ENCODE measurements around the gene IRX4. TPM values are rescaled to one million over a fixed set of nuclear protein-coding genes. Genes with fewer than 3 reads are reported as not detected.

Gene IRX4
- total RNA-seq, 2 donors from 2014 or later = not detected

GRCh38 chr5:1919750-1920149 lies 37.0 kb upstream of the IRX4 start:
- Mint-ChIP-seq H3K4me3 (no peak overlapping the region), H3K36me3 (ENCODE audit: low read depth) (peaks cover 4% of the 10 kb centered on the region), H3K27ac (no peak overlapping the region), H3K27me3 (peaks cover 54% of the 10 kb centered on the region), H3K4me1 (peaks cover 4% of the 10 kb centered on the region)
- no peak for ATAC-seq
- DNase-seq = no peak
- no peaks in the 10 kb centered on the region for H3K9me3 ChIP-seq (ENCODE audit: control insufficient read depth, low read length, poor library complexity, severe bottlenecking)

GRCh38 chr5:1919209-1919566 lies 36.5 kb upstream of the IRX4 start:
- no peak for DNase-seq
- H3K9me3 ChIP-seq (ENCODE audit: control insufficient read depth, low read length, poor library complexity, severe bottlenecking) = no peaks in the 10 kb centered on the region
- peaks cover 53% of the 10 kb centered on the region for H3K27me3 Mint-ChIP-seq
- H3K4me3 Mint-ChIP-seq = no peak overlapping the region
- no peak for ATAC-seq
- peaks cover 4% of the 10 kb centered on the region for H3K4me1 Mint-ChIP-seq
- peaks cover 4% of the 10 kb centered on the region for H3K36me3 Mint-ChIP-seq (ENCODE audit: low read depth)
- H3K27ac Mint-ChIP-seq = no peak overlapping the region

GRCh38 chr5:1918488-1919208 lies 35.9 kb upstream of the IRX4 start:
- Mint-ChIP-seq H3K27me3 (peaks cover 53% of the 10 kb centered on the region), H3K36me3 (ENCODE audit: low read depth) (peaks cover 4% of the 10 kb centered on the region), H3K4me1 (peaks cover 2% of the 10 kb centered on the region), H3K4me3 (no peak overlapping the region), H3K27ac (no peak overlapping the region)
- DNase-seq (no peak), ATAC-seq (no peak)
- H3K9me3 ChIP-seq (ENCODE audit: control insufficient read depth, low read length, poor library complexity, severe bottlenecking) = no peaks in the 10 kb centered on the region

GRCh38 chr5:1917830-1918487 lies 35.2 kb upstream of the IRX4 start:
- ATAC-seq (no peak), DNase-seq (no peak)
- H3K9me3 ChIP-seq (ENCODE audit: control insufficient read depth, low read length, poor library complexity, severe bottlenecking) = no peaks in the 10 kb centered on the region
- Mint-ChIP-seq H3K36me3 (ENCODE audit: low read depth) (peaks cover 4% of the 10 kb centered on the region), H3K27me3 (peaks cover 56% of the 10 kb centered on the region), H3K27ac (no peak overlapping the region), H3K4me1 (peaks cover 2% of the 10 kb centered on the region), H3K4me3 (no peak overlapping the region)

- H3K27ac Mint-ChIP-seq = no peak overlapping the region
- H3K36me3 Mint-ChIP-seq (ENCODE audit: low read depth) = peaks cover 4% of the 10 kb centered on the region
- no peaks in the 10 kb centered on the region for H3K9me3 ChIP-seq (ENCODE audit: control insufficient read depth, low read length, poor library complexity, severe bottlenecking)
- H3K27me3 Mint-ChIP-seq = peaks cover 52% of the 10 kb centered on the region
- ATAC-seq (no peak), DNase-seq (no peak)
- H3K4me3 Mint-ChIP-seq = no peak overlapping the region
- peaks cover 2% of the 10 kb centered on the region for H3K4me1 Mint-ChIP-seq
These were observed 33.6 kb upstream of the IRX4 start for GRCh38 chr5:1916041-1917001.

- Mint-ChIP-seq H3K36me3 (ENCODE audit: low read depth) (peaks cover under 1% of the 10 kb centered on the region), H3K27ac (no peak overlapping the region), H3K27me3 (peaks cover 47% of the 10 kb centered on the region), H3K4me3 (no peak overlapping the region), H3K4me1 (peaks cover 2% of the 10 kb centered on the region)
- DNase-seq (no peak), ATAC-seq (no peak)
- no peaks in the 10 kb centered on the region for H3K9me3 ChIP-seq (ENCODE audit: control insufficient read depth, low read length, poor library complexity, severe bottlenecking)
These were observed 32.6 kb upstream of the IRX4 start for GRCh38 chr5:1915316-1915715.

GRCh38 chr5:1914471-1914870 lies 31.7 kb upstream of the IRX4 start:
- no peaks in the 10 kb centered on the region for H3K36me3 Mint-ChIP-seq (ENCODE audit: low read depth)
- H3K27ac Mint-ChIP-seq = no peak overlapping the region
- peaks cover 2% of the 10 kb centered on the region for H3K4me1 Mint-ChIP-seq
- DNase-seq (no peak), ATAC-seq (no peak)
- H3K27me3 Mint-ChIP-seq = peaks cover 47% of the 10 kb centered on the region
- no peaks in the 10 kb centered on the region for H3K9me3 ChIP-seq (ENCODE audit: control insufficient read depth, low read length, poor library complexity, severe bottlenecking)
- H3K4me3 Mint-ChIP-seq = no peak overlapping the region

- H3K27ac Mint-ChIP-seq = no peak overlapping the region
- H3K36me3 Mint-ChIP-seq (ENCODE audit: low read depth) = no peaks in the 10 kb centered on the region
- H3K4me1 Mint-ChIP-seq = peaks cover 2% of the 10 kb centered on the region
- no peak for DNase-seq
- H3K4me3 Mint-ChIP-seq = no peak overlapping the region
- H3K27me3 Mint-ChIP-seq = peaks cover 47% of the 10 kb centered on the region
- ATAC-seq = no peak
- H3K9me3 ChIP-seq (ENCODE audit: control insufficient read depth, low read length, poor library complexity, severe bottlenecking) = no peaks in the 10 kb centered on the region
These were observed 30.9 kb upstream of the IRX4 start for GRCh38 chr5:1913578-1913977.

GRCh38 chr5:1912951-1913565 lies 30.3 kb upstream of the IRX4 start:
- Mint-ChIP-seq H3K4me3 (no peak overlapping the region), H3K27ac (no peak overlapping the region), H3K4me1 (peaks cover under 1% of the 10 kb centered on the region), H3K36me3 (ENCODE audit: low read depth) (no peaks in the 10 kb centered on the region), H3K27me3 (peaks cover 45% of the 10 kb centered on the region)
- no peaks in the 10 kb centered on the region for H3K9me3 ChIP-seq (ENCODE audit: control insufficient read depth, low read length, poor library complexity, severe bottlenecking)
- ATAC-seq = no peak
- no peak for DNase-seq

- no peak overlapping the region for H3K27ac Mint-ChIP-seq
- H3K27me3 Mint-ChIP-seq = peaks cover 43% of the 10 kb centered on the region
- no peaks in the 10 kb centered on the region for H3K9me3 ChIP-seq (ENCODE audit: control insufficient read depth, low read length, poor library complexity, severe bottlenecking)
- DNase-seq = no peak
- no peak for ATAC-seq
- no peaks in the 10 kb centered on the region for H3K36me3 Mint-ChIP-seq (ENCODE audit: low read depth)
- no peaks in the 10 kb centered on the region for H3K4me1 Mint-ChIP-seq
- H3K4me3 Mint-ChIP-seq = no peak overlapping the region
These were observed 29.1 kb upstream of the IRX4 start for GRCh38 chr5:1911773-1912235.

- DNase-seq (no peak), ATAC-seq (no peak)
- Mint-ChIP-seq H3K4me3 (no peak overlapping the region), H3K36me3 (ENCODE audit: low read depth) (no peaks in the 10 kb centered on the region), H3K27ac (no peak overlapping the region), H3K4me1 (no peaks in the 10 kb centered on the region), H3K27me3 (peaks cover 40% of the 10 kb centered on the region)
- H3K9me3 ChIP-seq (ENCODE audit: control insufficient read depth, low read length, poor library complexity, severe bottlenecking) = no peaks in the 10 kb centered on the region
These were observed 28.4 kb upstream of the IRX4 start for GRCh38 chr5:1910861-1911772.

GRCh38 chr5:1910081-1910760 lies 27.5 kb upstream of the IRX4 start:
- DNase-seq = no peak
- no peak overlapping the region for H3K4me3 Mint-ChIP-seq
- H3K36me3 Mint-ChIP-seq (ENCODE audit: low read depth) = peaks cover 2% of the 10 kb centered on the region
- H3K27ac Mint-ChIP-seq = no peak overlapping the region
- no peaks in the 10 kb centered on the region for H3K9me3 ChIP-seq (ENCODE audit: control insufficient read depth, low read length, poor library complexity, severe bottlenecking)
- no peaks in the 10 kb centered on the region for H3K4me1 Mint-ChIP-seq
- peaks cover 40% of the 10 kb centered on the region for H3K27me3 Mint-ChIP-seq
- ATAC-seq = no peak

All from T-helper 17 cell (primary cell).